ENCODE measurements around the gene SMC1B.

The SMC1B gene

DNA sequence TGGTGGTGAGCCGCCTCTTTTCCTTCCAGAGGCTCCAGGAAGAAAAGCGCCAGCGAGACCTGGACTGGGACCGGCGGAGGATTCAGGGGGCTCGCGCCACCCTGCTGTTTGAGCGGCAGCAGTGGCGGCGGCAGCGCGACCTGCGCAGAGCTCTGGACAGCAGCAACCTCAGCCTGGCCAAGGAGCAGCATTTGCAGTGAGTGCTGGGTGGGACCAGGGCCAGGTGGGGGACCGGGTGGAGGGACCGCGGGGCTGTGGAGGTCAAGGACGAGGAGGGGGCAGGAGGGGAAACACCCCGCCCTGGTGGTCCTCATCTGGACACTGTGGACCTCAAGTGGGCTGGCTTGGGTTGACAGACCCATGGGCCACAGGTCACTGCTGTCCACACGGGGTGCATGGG is 17.5 kb upstream of the SMC1B start:
- Mint-ChIP-seq H3K27me3 (no peaks in the 10 kb centered on the region), H3K4me1 (ENCODE audit: low read depth) (peaks cover 6% of the 10 kb centered on the region), H3K4me3 (no peak overlapping the region), H3K9me3 (ENCODE audit: low read depth) (no peaks in the 10 kb centered on the region), H3K27ac (no peak overlapping the region), H3K36me3 (no peaks in the 10 kb centered on the region)

DNA sequence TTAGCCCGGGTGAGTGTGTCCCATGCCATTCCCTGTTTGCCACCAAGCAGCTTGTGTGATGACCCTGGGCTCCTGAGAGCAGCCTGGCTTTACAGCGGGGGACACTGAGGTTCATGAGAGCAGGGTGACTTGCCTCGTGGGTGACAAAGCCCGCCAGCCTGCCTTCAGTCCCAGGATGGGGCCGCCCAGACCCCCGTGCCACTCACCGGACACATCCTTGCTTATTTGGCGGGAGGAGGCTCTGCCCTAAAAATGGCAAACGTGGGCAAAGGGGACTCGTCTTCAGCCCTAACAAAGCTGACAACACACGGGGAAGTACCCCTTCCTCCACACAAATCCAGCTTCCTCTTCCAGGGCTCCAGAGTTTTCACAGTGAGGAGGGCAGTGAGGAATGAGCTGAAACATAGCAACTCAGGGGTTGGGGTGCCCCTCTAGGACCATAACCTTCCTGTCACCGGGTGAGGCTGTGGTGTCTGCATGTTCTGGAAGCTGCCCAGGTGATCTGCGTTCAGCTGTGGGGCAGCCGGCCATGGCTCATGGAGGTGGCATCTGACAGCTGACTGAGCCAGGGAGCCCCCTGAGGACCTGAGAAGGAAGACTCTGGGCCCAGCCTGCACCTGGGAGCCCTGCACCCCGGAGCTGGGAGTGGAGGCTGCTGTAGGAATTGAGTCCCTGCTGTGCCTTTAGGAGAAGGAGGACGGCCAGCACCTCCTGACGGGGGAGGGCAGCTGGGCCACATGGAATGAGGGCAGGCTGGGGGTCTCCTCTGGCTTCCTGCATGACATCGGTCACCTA is 16.8 kb upstream of the SMC1B start:
- H3K9me3 Mint-ChIP-seq (ENCODE audit: low read depth) = no peaks in the 10 kb centered on the region
- no peak overlapping the region for H3K27ac Mint-ChIP-seq
- no peak overlapping the region for H3K4me3 Mint-ChIP-seq
- no peaks in the 10 kb centered on the region for H3K4me1 Mint-ChIP-seq (ENCODE audit: low read depth)
- no peaks in the 10 kb centered on the region for H3K27me3 Mint-ChIP-seq
- H3K36me3 Mint-ChIP-seq = no peaks in the 10 kb centered on the region

DNA sequence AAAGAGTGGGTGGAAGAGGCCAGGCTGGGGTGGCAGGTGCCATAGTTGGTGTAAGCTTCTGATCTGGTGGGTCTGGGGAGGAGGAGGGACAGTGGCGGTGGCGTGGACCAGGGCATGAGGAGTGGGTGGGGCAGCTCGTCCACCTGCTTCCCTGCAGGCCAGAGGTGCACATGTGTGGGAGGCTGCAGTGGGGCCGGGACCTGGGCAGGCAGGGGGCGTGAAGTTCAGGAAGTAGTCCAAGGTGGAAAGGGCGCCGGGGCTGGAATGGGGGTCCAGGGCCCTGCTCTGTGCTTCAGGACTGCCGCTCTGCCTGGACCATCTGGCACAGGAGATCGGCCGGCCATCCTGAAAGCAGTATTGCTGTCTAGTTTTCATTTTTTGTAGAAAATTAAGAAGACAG is 16.0 kb upstream of the SMC1B start:
- H3K4me3 Mint-ChIP-seq = no peak overlapping the region
- no peaks in the 10 kb centered on the region for H3K9me3 Mint-ChIP-seq (ENCODE audit: low read depth)
- no peaks in the 10 kb centered on the region for H3K4me1 Mint-ChIP-seq (ENCODE audit: low read depth)
- no peak overlapping the region for H3K27ac Mint-ChIP-seq
- no peaks in the 10 kb centered on the region for H3K27me3 Mint-ChIP-seq
- H3K36me3 Mint-ChIP-seq = no peaks in the 10 kb centered on the region

DNA sequence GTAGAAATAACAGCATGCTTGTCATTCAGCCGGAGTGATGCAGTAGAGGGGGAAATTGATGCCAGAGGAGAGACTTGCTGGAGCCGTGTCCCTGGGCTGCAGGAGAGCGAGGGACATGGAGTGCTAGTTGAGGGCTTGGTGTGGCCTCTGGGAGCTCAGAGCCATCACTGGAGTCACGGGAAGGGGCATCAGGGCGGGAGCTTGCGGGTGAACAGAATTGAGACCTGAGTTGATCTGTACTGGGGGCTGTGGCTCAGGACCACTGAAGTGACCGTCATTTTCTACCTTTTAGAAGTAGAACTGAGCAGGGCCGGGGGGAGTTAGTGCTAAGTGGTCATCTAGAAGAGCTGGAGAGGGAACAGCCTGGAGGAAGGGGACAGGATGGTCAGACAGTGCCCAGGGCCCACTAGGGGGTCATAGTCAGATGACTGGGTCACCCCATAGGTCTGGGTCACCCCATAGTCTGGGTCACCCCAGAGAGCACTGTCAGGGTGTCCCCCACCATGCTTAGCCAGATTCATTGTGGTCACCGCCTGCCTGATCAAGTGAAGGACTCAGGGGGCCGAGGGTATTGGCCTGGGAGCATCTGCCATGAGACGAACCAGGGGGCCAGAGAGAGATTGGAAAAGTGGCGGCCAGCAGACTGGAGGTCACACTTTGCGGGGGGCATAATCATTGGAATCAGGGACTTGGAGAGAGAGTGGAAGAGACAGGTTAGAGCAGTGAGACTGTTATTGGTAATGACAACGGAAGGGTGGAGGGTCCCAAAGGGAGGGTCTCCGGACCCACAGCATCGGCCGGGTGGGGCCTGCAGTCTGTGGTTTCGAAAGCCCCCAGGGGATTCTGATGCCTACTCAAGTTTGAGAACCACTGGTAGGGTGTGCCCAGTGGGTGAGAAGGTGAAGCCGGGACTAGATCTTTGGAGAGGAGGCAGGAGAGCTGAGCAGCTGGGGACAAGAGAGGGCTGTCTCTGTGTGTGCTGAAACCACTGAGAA is 15.3 kb upstream of the SMC1B start:
- no peaks in the 10 kb centered on the region for H3K27me3 Mint-ChIP-seq
- H3K27ac Mint-ChIP-seq = no peak overlapping the region
- no peaks in the 10 kb centered on the region for H3K9me3 Mint-ChIP-seq (ENCODE audit: low read depth)
- H3K36me3 Mint-ChIP-seq = no peaks in the 10 kb centered on the region
- no peaks in the 10 kb centered on the region for H3K4me1 Mint-ChIP-seq (ENCODE audit: low read depth)
- no peak overlapping the region for H3K4me3 Mint-ChIP-seq

DNA sequence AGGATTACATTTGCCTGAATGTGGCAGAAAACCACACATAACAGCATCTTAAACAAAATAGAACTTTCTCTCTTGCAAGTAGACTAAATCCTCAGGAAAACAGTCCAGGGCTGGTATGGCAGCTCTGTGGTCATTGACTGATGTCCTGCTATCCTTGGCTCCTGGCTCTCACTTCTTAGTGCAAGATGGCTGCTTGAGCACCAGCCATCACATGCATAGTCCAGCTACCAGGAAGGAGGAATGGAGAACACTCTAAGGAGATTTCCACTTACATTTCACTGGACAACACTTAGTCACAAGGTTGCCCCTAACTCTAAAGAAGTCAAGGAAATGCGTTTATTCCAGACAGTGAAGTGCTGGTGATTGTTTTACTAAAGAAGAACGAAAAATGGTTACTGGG is 13.7 kb upstream of the SMC1B start:
- no peak overlapping the region for H3K4me3 Mint-ChIP-seq
- no peaks in the 10 kb centered on the region for H3K36me3 Mint-ChIP-seq
- H3K27ac Mint-ChIP-seq = no peak overlapping the region
- no peaks in the 10 kb centered on the region for H3K4me1 Mint-ChIP-seq (ENCODE audit: low read depth)
- H3K9me3 Mint-ChIP-seq (ENCODE audit: low read depth) = no peaks in the 10 kb centered on the region
- H3K27me3 Mint-ChIP-seq = no peaks in the 10 kb centered on the region

DNA sequence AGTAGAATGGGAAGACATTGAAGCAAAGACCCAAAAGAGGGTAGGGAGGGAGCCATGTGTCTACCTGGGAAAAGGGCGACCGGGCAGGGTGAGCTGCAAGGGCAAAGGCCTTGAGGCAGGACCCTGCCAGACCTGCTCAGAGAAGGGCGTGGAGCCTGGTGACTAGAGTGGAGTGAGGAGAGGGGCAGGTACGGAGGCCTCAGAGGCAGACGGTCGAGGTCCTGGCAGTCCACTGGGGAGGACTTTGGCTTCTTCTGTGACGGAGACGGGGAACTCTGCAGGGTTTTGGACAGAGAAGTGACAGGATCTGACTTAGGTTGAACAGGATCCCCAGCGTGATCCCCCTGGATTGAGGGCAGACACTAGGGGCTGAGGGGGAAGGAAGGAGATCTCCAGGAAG is 13.0 kb upstream of the SMC1B start:
- H3K4me3 Mint-ChIP-seq = no peak overlapping the region
- H3K4me1 Mint-ChIP-seq (ENCODE audit: low read depth) = no peaks in the 10 kb centered on the region
- no peaks in the 10 kb centered on the region for H3K36me3 Mint-ChIP-seq
- H3K27ac Mint-ChIP-seq = no peak overlapping the region
- H3K9me3 Mint-ChIP-seq (ENCODE audit: low read depth) = no peaks in the 10 kb centered on the region
- H3K27me3 Mint-ChIP-seq = no peaks in the 10 kb centered on the region

DNA sequence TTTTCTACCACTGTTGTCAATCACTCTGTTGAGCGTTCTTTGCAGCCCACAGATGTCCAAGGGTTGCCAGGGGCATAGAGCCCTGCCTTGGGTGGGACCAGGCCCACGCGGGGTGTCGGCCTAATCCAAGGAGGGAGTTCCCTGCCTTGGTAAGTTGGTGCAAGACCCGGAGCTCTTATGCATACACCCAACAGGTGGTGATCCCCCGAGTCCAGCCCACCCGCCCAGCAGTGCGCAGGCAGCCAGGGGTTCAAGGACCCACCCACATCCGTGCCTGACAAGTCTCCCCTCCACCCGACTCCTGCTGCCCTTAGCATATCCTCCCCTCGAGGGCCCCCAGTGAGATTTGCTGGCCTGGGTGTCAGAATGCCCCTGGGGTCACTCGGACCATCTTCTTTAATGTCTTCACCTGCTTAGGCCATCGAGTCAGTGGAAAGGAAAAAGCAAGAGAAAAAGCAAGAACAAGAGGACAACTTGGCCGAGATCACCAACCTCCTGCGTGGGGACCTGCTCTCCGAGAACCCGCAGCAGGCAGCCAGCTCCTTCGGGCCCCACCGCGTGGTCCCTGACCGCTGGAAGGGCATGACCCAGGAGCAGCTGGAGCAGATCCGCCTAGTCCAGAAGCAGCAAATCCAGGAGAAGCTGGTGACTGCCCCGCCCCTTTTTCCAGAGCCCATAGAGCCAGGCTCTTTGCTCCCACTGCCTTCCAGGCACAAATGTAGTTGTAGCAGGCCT is 12.3 kb upstream of the SMC1B start:
- H3K27me3 Mint-ChIP-seq = no peaks in the 10 kb centered on the region
- no peaks in the 10 kb centered on the region for H3K9me3 Mint-ChIP-seq (ENCODE audit: low read depth)
- H3K4me3 Mint-ChIP-seq = no peak overlapping the region

DNA sequence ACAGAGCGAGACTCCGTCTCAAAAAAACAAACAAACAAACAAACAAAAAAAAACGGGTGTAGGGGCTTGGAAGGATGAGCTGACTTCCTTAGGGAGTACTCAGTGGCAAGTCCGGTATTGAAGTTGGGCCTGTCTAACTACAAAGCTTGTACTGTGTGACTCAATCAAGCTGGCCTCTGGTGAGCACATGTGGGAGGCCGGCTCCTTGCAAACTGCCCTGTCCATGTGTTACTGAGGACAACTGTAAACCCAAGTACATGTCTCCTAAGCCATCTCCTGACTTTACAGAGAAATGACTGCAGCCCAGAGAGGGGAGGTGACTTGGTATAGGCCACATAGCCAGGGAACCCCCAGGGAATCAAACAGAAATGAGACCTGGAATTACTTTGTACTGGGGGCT is 11.7 kb upstream of the SMC1B start:
- H3K27me3 Mint-ChIP-seq = no peaks in the 10 kb centered on the region
- H3K36me3 Mint-ChIP-seq = no peaks in the 10 kb centered on the region
- no peaks in the 10 kb centered on the region for H3K4me1 Mint-ChIP-seq (ENCODE audit: low read depth)
- H3K27ac Mint-ChIP-seq = no peak overlapping the region
- no peaks in the 10 kb centered on the region for H3K9me3 Mint-ChIP-seq (ENCODE audit: low read depth)
- no peak overlapping the region for H3K4me3 Mint-ChIP-seq

More for the DNA sequence above, 12.3 kb upstream of the SMC1B start:
- no peaks in the 10 kb centered on the region for H3K36me3 Mint-ChIP-seq
- H3K4me1 Mint-ChIP-seq (ENCODE audit: low read depth) = no peaks in the 10 kb centered on the region
- H3K27ac Mint-ChIP-seq = no peak overlapping the region

DNA sequence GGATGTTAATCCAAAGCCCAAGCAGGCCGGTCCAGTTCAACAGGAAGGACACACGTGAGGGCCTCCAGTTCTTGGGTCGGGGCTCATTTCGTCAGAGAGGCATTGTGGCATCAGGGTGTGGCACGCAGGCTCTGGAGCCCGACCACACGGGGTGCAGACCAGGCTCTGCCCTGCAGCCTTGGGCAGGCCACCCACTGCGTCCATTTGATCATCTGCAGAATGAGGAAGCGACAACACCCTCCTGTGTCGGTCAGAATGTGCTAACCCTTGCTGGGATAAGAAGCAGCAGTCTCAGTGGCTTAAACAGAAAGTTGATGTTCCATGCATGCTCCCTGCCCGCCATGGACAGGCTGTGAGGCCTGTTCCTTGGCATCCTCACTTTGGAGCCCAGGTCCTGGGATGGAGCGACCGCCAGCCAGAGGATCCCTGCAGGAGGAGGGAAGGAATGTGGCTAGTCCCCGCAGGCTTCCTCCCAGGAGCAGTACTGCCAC is 10.9 kb upstream of the SMC1B start:
- Mint-ChIP-seq H3K4me3 (no peak overlapping the region), H3K4me1 (ENCODE audit: low read depth) (no peaks in the 10 kb centered on the region), H3K9me3 (ENCODE audit: low read depth) (no peaks in the 10 kb centered on the region), H3K36me3 (no peaks in the 10 kb centered on the region), H3K27ac (no peak overlapping the region), H3K27me3 (no peaks in the 10 kb centered on the region)

DNA sequence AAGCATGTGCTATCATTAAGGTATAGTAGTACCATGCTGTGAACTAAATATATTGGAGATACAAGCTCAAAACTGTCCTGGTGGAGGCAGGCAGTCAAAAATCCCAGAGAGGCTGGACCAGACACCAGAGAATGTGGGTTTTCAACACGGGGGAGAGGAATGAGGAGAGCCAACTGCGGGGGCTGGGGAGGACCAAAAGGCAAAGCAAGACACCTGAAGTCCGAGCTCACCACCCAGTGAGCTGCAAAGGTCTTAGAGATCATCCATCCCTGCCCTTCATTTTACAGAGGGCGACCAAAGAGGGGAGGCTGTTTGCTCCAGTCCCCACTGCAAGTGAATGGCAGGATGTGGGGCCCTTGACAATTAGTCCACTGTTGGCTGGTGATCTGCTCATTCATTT is 10.1 kb upstream of the SMC1B start:
- H3K4me1 Mint-ChIP-seq (ENCODE audit: low read depth) = no peaks in the 10 kb centered on the region
- H3K36me3 Mint-ChIP-seq = no peaks in the 10 kb centered on the region
- H3K4me3 Mint-ChIP-seq = no peak overlapping the region
- no peaks in the 10 kb centered on the region for H3K9me3 Mint-ChIP-seq (ENCODE audit: low read depth)
- H3K27me3 Mint-ChIP-seq = no peaks in the 10 kb centered on the region
- no peak overlapping the region for H3K27ac Mint-ChIP-seq

DNA sequence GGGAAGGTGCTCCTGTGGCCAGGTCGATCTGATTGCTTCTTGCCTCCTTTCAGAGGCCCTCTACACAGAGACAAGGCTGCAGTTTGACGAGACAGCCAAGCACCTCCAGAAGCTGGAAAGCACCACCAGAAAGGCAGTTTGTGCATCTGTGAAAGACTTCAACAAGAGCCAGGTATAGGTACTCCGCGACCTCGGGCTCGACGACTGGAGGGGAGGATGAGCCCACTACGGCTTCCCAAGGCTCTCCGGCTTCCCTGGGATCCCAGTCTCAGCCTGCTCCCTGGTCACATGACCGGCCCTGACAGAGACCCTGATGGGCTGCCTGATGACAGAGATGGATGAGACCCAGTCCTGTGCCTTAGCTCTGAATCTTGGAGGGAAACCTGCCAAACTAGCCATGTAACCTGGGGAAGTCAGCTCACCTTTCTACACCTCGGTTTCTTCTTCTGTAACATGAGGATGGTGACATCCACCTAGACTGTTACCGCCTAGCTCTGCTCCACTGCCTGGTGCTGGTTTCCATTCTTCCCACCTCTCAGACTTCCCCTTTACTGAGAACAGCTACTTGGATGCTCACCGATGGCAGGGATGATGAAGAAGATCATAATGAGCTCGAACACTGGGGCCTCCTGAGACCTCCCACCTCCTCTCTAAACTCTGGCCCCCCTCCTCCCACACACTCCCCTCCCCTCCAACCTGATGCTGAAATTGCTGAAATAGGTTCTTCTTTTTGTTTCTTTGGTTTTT is 9.0 kb upstream of the SMC1B start:
- Mint-ChIP-seq H3K27ac (no peak overlapping the region), H3K36me3 (no peaks in the 10 kb centered on the region), H3K4me3 (no peak overlapping the region), H3K27me3 (no peaks in the 10 kb centered on the region), H3K9me3 (ENCODE audit: low read depth) (no peaks in the 10 kb centered on the region), H3K4me1 (ENCODE audit: low read depth) (no peaks in the 10 kb centered on the region)

DNA sequence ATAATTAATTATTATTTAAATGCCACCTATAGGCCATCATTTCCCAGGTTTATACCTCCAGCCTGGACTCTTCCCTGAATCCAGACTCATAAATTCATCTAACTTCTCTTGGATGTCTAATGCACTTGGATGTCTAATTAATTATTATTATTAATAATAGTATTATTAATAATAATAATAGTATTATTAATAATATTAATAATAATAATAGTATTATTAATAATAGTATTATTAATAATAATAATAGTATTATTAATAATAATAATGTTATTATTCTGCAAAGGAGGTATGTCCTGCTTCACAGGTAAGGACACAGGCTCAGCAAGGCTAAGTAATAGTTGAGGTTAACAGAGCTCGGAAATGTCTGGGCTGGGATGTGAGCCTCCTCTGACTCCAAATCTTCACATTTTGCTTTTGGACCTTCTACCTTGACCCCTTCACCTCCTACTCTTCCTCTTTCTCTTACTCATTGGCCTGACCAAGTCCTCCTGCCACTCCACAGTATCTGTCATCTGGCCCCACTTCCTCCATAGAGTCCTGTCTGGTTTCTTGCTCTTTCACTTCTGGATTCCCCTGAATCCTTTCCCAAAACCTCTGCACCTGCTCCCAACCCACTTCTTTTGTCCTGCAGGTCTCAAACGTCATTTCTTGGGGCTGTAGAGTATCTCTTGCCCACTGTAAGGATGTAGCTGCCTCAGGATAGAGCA is 8.1 kb upstream of the SMC1B start:
- Mint-ChIP-seq H3K27ac (no peak overlapping the region), H3K9me3 (ENCODE audit: low read depth) (no peaks in the 10 kb centered on the region), H3K4me3 (no peak overlapping the region), H3K4me1 (ENCODE audit: low read depth) (no peaks in the 10 kb centered on the region), H3K27me3 (no peaks in the 10 kb centered on the region), H3K36me3 (no peaks in the 10 kb centered on the region)

DNA sequence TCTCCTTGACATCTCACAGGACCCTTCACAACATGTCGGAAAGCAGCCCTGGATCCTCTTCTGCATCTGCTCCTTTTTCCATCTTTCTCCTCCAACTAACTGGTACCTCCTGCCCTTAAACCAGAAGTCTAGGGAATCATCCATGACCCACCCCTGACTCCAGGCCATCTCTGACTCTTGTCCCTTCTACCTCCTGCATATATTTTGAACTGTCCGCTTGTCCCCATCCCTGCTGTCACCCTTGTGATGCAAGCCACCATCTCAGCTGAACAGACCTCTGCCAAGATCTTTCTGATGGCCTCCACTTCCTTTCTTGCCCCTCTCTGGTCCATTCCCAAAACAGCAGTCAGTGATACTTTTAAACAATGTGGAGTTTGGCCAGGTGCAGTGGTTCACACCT is 7.1 kb upstream of the SMC1B start:
- Mint-ChIP-seq H3K27ac (no peak overlapping the region), H3K9me3 (ENCODE audit: low read depth) (no peaks in the 10 kb centered on the region), H3K36me3 (no peaks in the 10 kb centered on the region), H3K4me3 (no peak overlapping the region), H3K27me3 (no peaks in the 10 kb centered on the region), H3K4me1 (ENCODE audit: low read depth) (no peaks in the 10 kb centered on the region)

DNA sequence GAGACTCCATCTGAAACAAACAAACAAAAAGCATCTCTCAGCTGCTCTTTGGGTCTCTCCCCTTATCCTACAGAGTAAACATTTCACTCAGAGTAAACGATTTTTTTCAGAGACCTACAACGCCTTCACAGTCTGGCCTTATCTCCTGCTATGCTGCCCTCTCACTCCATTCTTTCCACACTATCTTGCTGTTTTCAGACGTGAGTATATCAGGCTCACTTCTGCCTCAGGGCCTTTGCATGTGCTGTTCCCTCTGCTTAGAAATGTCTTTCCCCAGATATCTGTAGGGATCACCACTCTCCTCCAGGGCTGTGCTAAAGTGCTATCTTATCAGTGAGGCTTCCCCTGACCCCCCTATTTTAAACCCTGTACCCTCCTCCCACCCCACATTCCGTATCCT is 6.6 kb upstream of the SMC1B start:
- Mint-ChIP-seq H3K27ac (no peak overlapping the region), H3K27me3 (no peaks in the 10 kb centered on the region), H3K4me3 (no peak overlapping the region), H3K36me3 (no peaks in the 10 kb centered on the region), H3K9me3 (ENCODE audit: low read depth) (no peaks in the 10 kb centered on the region), H3K4me1 (ENCODE audit: low read depth) (no peaks in the 10 kb centered on the region)
